Measurements from ENCODE around the gene COX6A1.

Gene COX6A1

GRCh38 chr12:120453977-120454376 lies 16.1 kb downstream of the COX6A1 start:
- H3K36me3 ChIP-seq (ENCODE audit: insufficient read depth, low read length): peaks cover 77% of the 10 kb centered on the region
- H3K9ac ChIP-seq (ENCODE audit: insufficient read length): no peak overlapping the region
- H3K27ac ChIP-seq: no peak overlapping the region
- DNase-seq (ENCODE audit: low read depth, low spot score): no peak
- TF ChIP-seq POLR2AphosphoS5 (IDR thresholded peaks at IDR 0.05; ENCODE audit: borderline replicate concordance, low read depth, low read length): no peak
- TF ChIP-seq FOXP2 (optimal IDR thresholded peaks at IDR 0.05; ENCODE audit: control extremely low read depth, extremely low read length, insufficient read depth): no peak
- TF ChIP-seq EZH2 (IDR thresholded peaks at IDR 0.05): no peak
- H3K9me3 ChIP-seq (ENCODE audit: low read depth, low read length): no peaks in the 10 kb centered on the region
- H3K4me3 ChIP-seq: no peak overlapping the region

DNA sequence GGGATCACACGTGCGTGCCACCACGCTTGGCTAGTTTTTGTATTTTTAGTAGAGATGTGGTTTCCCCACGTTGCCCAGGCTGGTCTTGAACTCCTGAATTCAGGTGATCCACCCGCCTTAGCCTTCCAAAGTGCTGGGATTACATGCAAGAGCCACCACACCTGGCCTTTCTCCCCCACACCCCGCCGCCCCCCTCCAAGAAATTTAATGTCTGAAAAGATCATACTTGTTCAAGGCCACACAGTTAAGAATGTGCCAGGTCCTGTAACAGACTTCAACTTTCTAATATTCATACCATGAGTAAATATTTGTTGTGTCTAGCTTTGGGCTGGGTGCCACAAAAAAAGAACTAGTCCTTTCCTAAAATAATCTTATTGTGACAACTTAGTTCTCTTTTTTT lies 17.4 kb downstream of the COX6A1 start:
- Histone ChIP-seq H3K27ac (no peak overlapping the region), H3K9ac (ENCODE audit: insufficient read length) (no peak overlapping the region), H3K36me3 (ENCODE audit: insufficient read depth, low read length) (peaks cover 78% of the 10 kb centered on the region)

DNA sequence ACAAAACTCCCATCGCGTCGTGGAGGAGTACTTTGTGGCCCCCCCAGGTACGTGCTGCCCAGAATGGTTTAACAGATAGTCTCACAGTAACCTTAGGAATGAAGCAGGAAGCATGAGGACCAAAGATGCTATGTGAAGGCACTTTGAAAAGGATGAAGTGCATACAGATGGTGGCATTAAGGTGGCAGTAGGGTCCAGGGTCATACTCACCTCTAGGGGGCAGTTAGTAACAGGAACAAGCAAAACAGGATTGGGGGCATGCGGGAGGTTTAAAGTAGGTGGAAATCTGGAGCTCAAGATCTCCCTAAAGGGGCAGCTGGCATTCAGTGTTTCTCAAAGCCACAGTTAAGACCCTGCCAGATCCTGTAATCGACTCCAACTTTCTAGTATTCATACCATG lies 19.2 kb downstream of the COX6A1 start:
- DNase-seq (ENCODE audit: low read depth, low spot score): no peak
- peaks cover 88% of the 10 kb centered on the region for H3K36me3 ChIP-seq (ENCODE audit: insufficient read depth, low read length)

More for the DNA sequence above, 17.4 kb downstream of the COX6A1 start:
- DNase-seq (ENCODE audit: low read depth, low spot score): no peak
- Histone ChIP-seq H3K4me3 (no peak overlapping the region), H3K9me3 (ENCODE audit: low read depth, low read length) (no peaks in the 10 kb centered on the region)
- no peak for TF ChIP-seq EZH2 (IDR thresholded peaks at IDR 0.05)
- TF ChIP-seq POLR2AphosphoS5 (IDR thresholded peaks at IDR 0.05; ENCODE audit: borderline replicate concordance, low read depth, low read length): no peak
- TF ChIP-seq FOXP2 (optimal IDR thresholded peaks at IDR 0.05; ENCODE audit: control extremely low read depth, extremely low read length, insufficient read depth): no peak

GRCh38 chr12:120460157-120460556 lies 22.2 kb downstream of the COX6A1 start:
- no peak for TF ChIP-seq FOXP2 (optimal IDR thresholded peaks at IDR 0.05; ENCODE audit: control extremely low read depth, extremely low read length, insufficient read depth)
- no peak for TF ChIP-seq POLR2AphosphoS5 (IDR thresholded peaks at IDR 0.05; ENCODE audit: borderline replicate concordance, low read depth, low read length)
- TF ChIP-seq EZH2 (IDR thresholded peaks at IDR 0.05): no peak
- H3K27ac ChIP-seq: no peak overlapping the region
- no peak overlapping the region for H3K9ac ChIP-seq (ENCODE audit: insufficient read length)
- no peak overlapping the region for H3K4me3 ChIP-seq
- DNase-seq (ENCODE audit: low read depth, low spot score): no peak
- no peaks in the 10 kb centered on the region for H3K9me3 ChIP-seq (ENCODE audit: low read depth, low read length)
- H3K36me3 ChIP-seq (ENCODE audit: insufficient read depth, low read length): peaks cover 95% of the 10 kb centered on the region

More for the DNA sequence above, 19.2 kb downstream of the COX6A1 start:
- Histone ChIP-seq H3K9ac (ENCODE audit: insufficient read length) (no peak overlapping the region), H3K4me3 (no peak overlapping the region), H3K27ac (no peak overlapping the region), H3K9me3 (ENCODE audit: low read depth, low read length) (no peaks in the 10 kb centered on the region)
- TF ChIP-seq POLR2AphosphoS5 (IDR thresholded peaks at IDR 0.05; ENCODE audit: borderline replicate concordance, low read depth, low read length) (no peak), EZH2 (IDR thresholded peaks at IDR 0.05) (no peak), FOXP2 (optimal IDR thresholded peaks at IDR 0.05; ENCODE audit: control extremely low read depth, extremely low read length, insufficient read depth) (no peak)

DNA sequence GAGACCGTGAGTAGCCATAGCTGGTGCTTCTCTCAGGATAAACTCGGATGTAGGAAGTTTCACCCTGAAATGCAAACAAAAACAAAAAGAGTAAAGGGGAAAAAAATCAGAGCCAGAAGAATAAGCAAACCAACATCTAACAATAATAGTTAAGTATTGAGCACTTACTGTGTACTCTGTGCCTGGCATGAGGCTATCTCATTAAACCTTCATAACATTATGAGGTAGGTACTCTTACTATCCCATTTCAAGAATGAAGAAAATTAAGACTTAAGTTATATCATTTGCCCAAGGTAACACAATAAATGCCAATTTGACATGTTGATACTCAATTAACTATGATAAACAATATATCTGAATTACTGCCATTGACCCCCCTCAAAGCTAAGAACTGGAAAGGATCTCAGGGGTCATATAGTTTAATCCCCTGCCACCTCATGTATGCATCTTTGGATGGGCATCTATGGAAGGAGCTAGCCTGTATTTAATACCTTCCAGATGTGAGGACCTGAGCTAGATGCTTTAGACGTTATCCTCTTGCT lies 24.3 kb downstream of the COX6A1 start:
- Histone ChIP-seq H3K9me3 (ENCODE audit: low read depth, low read length) (no peaks in the 10 kb centered on the region), H3K9ac (ENCODE audit: insufficient read length) (no peak overlapping the region), H3K27ac (no peak overlapping the region), H3K36me3 (ENCODE audit: insufficient read depth, low read length) (peaks cover 96% of the 10 kb centered on the region), H3K4me3 (no peak overlapping the region)
- no peak for TF ChIP-seq FOXP2 (optimal IDR thresholded peaks at IDR 0.05; ENCODE audit: control extremely low read depth, extremely low read length, insufficient read depth)
- no peak for TF ChIP-seq POLR2AphosphoS5 (IDR thresholded peaks at IDR 0.05; ENCODE audit: borderline replicate concordance, low read depth, low read length)
- no peak for TF ChIP-seq EZH2 (IDR thresholded peaks at IDR 0.05)
- no peak for DNase-seq (ENCODE audit: low read depth, low spot score)

- Histone ChIP-seq H3K9ac (ENCODE audit: insufficient read length) (no peak overlapping the region), H3K27ac (no peak overlapping the region), H3K9me3 (ENCODE audit: low read depth, low read length) (no peaks in the 10 kb centered on the region), H3K36me3 (ENCODE audit: insufficient read depth, low read length) (peaks cover 90% of the 10 kb centered on the region), H3K4me3 (no peak overlapping the region)
- TF ChIP-seq POLR2AphosphoS5 (IDR thresholded peaks at IDR 0.05; ENCODE audit: borderline replicate concordance, low read depth, low read length) (0 out of 2 replicates have a peak, but pooled peaks have one; percentile 7), FOXP2 (optimal IDR thresholded peaks at IDR 0.05; ENCODE audit: control extremely low read depth, extremely low read length, insufficient read depth) (no peak), EZH2 (IDR thresholded peaks at IDR 0.05) (no peak)
- DNase-seq (ENCODE audit: low read depth, low spot score): no peak
Observed at GRCh38 chr12:120463712-120464111, 25.8 kb downstream of the COX6A1 start.

GRCh38 chr12:120465756-120466155 lies 27.8 kb downstream of the COX6A1 start:
- DNase-seq (ENCODE audit: low read depth, low spot score): no peak
- Histone ChIP-seq H3K9me3 (ENCODE audit: low read depth, low read length) (no peaks in the 10 kb centered on the region), H3K36me3 (ENCODE audit: insufficient read depth, low read length) (peaks cover 70% of the 10 kb centered on the region), H3K27ac (0 out of 2 replicates have a peak overlapping the region, but pooled peaks have one; percentile 39), H3K9ac (ENCODE audit: insufficient read length) (no peak overlapping the region), H3K4me3 (no peak overlapping the region)
- TF ChIP-seq FOXP2 (optimal IDR thresholded peaks at IDR 0.05; ENCODE audit: control extremely low read depth, extremely low read length, insufficient read depth) (no peak), EZH2 (IDR thresholded peaks at IDR 0.05) (no peak), POLR2AphosphoS5 (IDR thresholded peaks at IDR 0.05; ENCODE audit: borderline replicate concordance, low read depth, low read length) (no peak)

- Histone ChIP-seq H3K4me3 (no peak overlapping the region), H3K9ac (ENCODE audit: insufficient read length) (no peak overlapping the region), H3K36me3 (ENCODE audit: insufficient read depth, low read length) (peaks cover 61% of the 10 kb centered on the region), H3K9me3 (ENCODE audit: low read depth, low read length) (no peaks in the 10 kb centered on the region), H3K27ac (0 out of 2 replicates have a peak overlapping the region, but pooled peaks have one; percentile 17)
- no peak for TF ChIP-seq POLR2AphosphoS5 (IDR thresholded peaks at IDR 0.05; ENCODE audit: borderline replicate concordance, low read depth, low read length)
- TF ChIP-seq EZH2 (IDR thresholded peaks at IDR 0.05): no peak
- no peak for TF ChIP-seq FOXP2 (optimal IDR thresholded peaks at IDR 0.05; ENCODE audit: control extremely low read depth, extremely low read length, insufficient read depth)
- no peak for DNase-seq (ENCODE audit: low read depth, low spot score)
Observed at GRCh38 chr12:120466560-120467315, 28.8 kb downstream of the COX6A1 start.

All from SK-N-MC (cell line).